Measurements from ENCODE around the gene ENOSF1.

Gene ENOSF1

DNA sequence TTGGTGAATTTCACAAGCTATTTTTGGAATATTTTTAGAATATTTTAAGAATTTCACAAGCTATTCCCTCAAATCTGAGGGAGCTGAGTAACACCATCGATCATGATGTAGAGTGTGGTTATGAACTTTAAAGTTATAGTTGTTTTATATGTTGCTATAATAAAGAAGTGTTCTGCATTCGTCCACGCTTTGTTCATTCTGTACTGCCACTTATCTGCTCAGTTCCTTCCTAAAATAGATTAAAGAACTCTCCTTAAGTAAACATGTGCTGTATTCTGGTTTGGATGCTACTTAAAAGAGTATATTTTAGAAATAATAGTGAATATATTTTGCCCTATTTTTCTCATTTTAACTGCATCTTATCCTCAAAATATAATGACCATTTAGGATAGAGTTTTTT, 39.1 kb downstream of the ENOSF1 start:
- ATAC-seq (no peak), DNase-seq (no peak)
- peaks cover 3% of the 10 kb centered on the region for H3K4me1 Mint-ChIP-seq
- no peaks in the 10 kb centered on the region for H3K27me3 Mint-ChIP-seq
- H3K4me3 Mint-ChIP-seq, result no peak overlapping the region
- no peaks in the 10 kb centered on the region for H3K9me3 Mint-ChIP-seq
- no peak overlapping the region for H3K27ac Mint-ChIP-seq
- peaks cover 66% of the 10 kb centered on the region for H3K36me3 Mint-ChIP-seq (ENCODE audit: low read depth)

- Mint-ChIP-seq H3K27me3 (no peaks in the 10 kb centered on the region), H3K4me3 (no peak overlapping the region), H3K27ac (peak overlapping the region; percentile 64), H3K36me3 (ENCODE audit: low read depth) (peaks cover 68% of the 10 kb centered on the region), H3K4me1 (peaks cover 3% of the 10 kb centered on the region), H3K9me3 (peaks cover 3% of the 10 kb centered on the region)
- no peak for ATAC-seq
- DNase-seq, result no peak
Observed at GRCh38 chr18:671405-671804, 41.0 kb downstream of the ENOSF1 start.

GRCh38 chr18:670522-670921, 41.9 kb downstream of the ENOSF1 start:
- Mint-ChIP-seq H3K4me1 (peaks cover 3% of the 10 kb centered on the region), H3K9me3 (peaks cover 6% of the 10 kb centered on the region), H3K27ac (no peak overlapping the region), H3K4me3 (no peak overlapping the region), H3K36me3 (ENCODE audit: low read depth) (peaks cover 71% of the 10 kb centered on the region), H3K27me3 (no peaks in the 10 kb centered on the region)
- ATAC-seq (no peak), DNase-seq (no peak)

GRCh38 chr18:669077-669476, 43.4 kb downstream of the ENOSF1 start:
- Mint-ChIP-seq H3K4me1 (peaks cover 3% of the 10 kb centered on the region), H3K36me3 (ENCODE audit: low read depth) (peaks cover 64% of the 10 kb centered on the region), H3K9me3 (peaks cover 6% of the 10 kb centered on the region), H3K4me3 (no peak overlapping the region), H3K27ac (no peak overlapping the region), H3K27me3 (no peaks in the 10 kb centered on the region)
- DNase-seq (no peak), ATAC-seq (no peak)

GRCh38 chr18:668260-668659, 44.2 kb downstream of the ENOSF1 start:
- no peaks in the 10 kb centered on the region for H3K27me3 Mint-ChIP-seq
- peaks cover 3% of the 10 kb centered on the region for H3K4me1 Mint-ChIP-seq
- peaks cover 67% of the 10 kb centered on the region for H3K36me3 Mint-ChIP-seq (ENCODE audit: low read depth)
- ATAC-seq (no peak), DNase-seq (no peak)
- peaks cover 6% of the 10 kb centered on the region for H3K9me3 Mint-ChIP-seq
- H3K4me3 Mint-ChIP-seq, result no peak overlapping the region
- no peak overlapping the region for H3K27ac Mint-ChIP-seq

GRCh38 chr18:666628-667027, 45.8 kb downstream of the ENOSF1 start:
- ATAC-seq (no peak), DNase-seq (no peak)
- H3K4me3 Mint-ChIP-seq, result no peak overlapping the region
- no peaks in the 10 kb centered on the region for H3K27me3 Mint-ChIP-seq
- H3K27ac Mint-ChIP-seq, result no peak overlapping the region
- peaks cover 3% of the 10 kb centered on the region for H3K4me1 Mint-ChIP-seq
- peaks cover 67% of the 10 kb centered on the region for H3K36me3 Mint-ChIP-seq (ENCODE audit: low read depth)
- peaks cover 9% of the 10 kb centered on the region for H3K9me3 Mint-ChIP-seq

- Mint-ChIP-seq H3K9me3 (peaks cover 13% of the 10 kb centered on the region), H3K27ac (no peak overlapping the region), H3K27me3 (no peaks in the 10 kb centered on the region), H3K4me1 (peaks cover 6% of the 10 kb centered on the region), H3K36me3 (ENCODE audit: low read depth) (peaks cover 67% of the 10 kb centered on the region), H3K4me3 (no peak overlapping the region)
- no peak for ATAC-seq
- DNase-seq, result no peak
Observed at GRCh38 chr18:666177-666576, 46.3 kb downstream of the ENOSF1 start.

GRCh38 chr18:662197-662596, 50.2 kb downstream of the ENOSF1 start:
- ATAC-seq (no peak), DNase-seq (no peak)
- H3K27me3 Mint-ChIP-seq, result peaks cover 3% of the 10 kb centered on the region
- no peak overlapping the region for H3K27ac Mint-ChIP-seq
- no peak overlapping the region for H3K4me3 Mint-ChIP-seq
- peaks cover 18% of the 10 kb centered on the region for H3K9me3 Mint-ChIP-seq
- H3K36me3 Mint-ChIP-seq (ENCODE audit: low read depth), result peaks cover 61% of the 10 kb centered on the region
- H3K4me1 Mint-ChIP-seq, result peaks cover 20% of the 10 kb centered on the region

DNA sequence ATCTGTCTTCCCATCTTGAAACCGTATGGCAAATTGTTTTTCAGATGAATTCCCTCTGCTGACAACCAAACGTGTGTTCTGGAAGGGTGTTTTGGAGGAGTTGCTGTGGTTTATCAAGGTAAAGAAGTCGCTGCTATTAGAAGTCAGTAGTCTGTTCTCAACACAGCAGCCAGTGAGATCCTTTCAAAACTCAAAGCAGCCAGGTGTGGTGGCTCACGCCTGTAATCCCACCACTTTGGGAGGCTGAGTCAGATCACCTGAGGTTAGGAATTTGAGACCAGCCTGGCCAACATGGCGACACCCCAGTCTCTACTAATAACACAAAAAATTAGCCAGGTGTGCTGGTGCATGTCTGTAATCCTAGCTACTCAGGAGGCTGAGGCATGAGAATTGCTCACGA, 52.8 kb downstream of the ENOSF1 start:
- ATAC-seq, result no peak

GRCh38 chr18:658947-659533, 53.4 kb downstream of the ENOSF1 start:
- Mint-ChIP-seq H3K4me1 (peaks cover 24% of the 10 kb centered on the region), H3K9me3 (peaks cover 12% of the 10 kb centered on the region), H3K36me3 (ENCODE audit: low read depth) (peaks cover 51% of the 10 kb centered on the region), H3K4me3 (peak overlapping the region; percentile 96), H3K27ac (peak overlapping the region; percentile 91), H3K27me3 (peaks cover 20% of the 10 kb centered on the region)
- ATAC-seq (no peak), DNase-seq (no peak)

More for the DNA sequence above, 52.8 kb downstream of the ENOSF1 start:
- peaks cover 20% of the 10 kb centered on the region for H3K27me3 Mint-ChIP-seq
- peaks cover 53% of the 10 kb centered on the region for H3K36me3 Mint-ChIP-seq (ENCODE audit: low read depth)
- H3K4me1 Mint-ChIP-seq, result peaks cover 24% of the 10 kb centered on the region
- H3K4me3 Mint-ChIP-seq, result peak overlapping the region; percentile 96
- no peak overlapping the region for H3K27ac Mint-ChIP-seq
- peaks cover 12% of the 10 kb centered on the region for H3K9me3 Mint-ChIP-seq
- no peak for DNase-seq

- H3K36me3 Mint-ChIP-seq (ENCODE audit: low read depth), result peaks cover 48% of the 10 kb centered on the region
- peak; percentile 68 for ATAC-seq
- peaks cover 24% of the 10 kb centered on the region for H3K4me1 Mint-ChIP-seq
- peak overlapping the region; percentile 91 for H3K27ac Mint-ChIP-seq
- peak overlapping the region; percentile 96 for H3K4me3 Mint-ChIP-seq
- DNase-seq, result peak; percentile 81
- H3K9me3 Mint-ChIP-seq, result peaks cover 12% of the 10 kb centered on the region
- H3K27me3 Mint-ChIP-seq, result peaks cover 26% of the 10 kb centered on the region
Observed at GRCh38 chr18:658001-658946, 54.2 kb downstream of the ENOSF1 start.

DNA sequence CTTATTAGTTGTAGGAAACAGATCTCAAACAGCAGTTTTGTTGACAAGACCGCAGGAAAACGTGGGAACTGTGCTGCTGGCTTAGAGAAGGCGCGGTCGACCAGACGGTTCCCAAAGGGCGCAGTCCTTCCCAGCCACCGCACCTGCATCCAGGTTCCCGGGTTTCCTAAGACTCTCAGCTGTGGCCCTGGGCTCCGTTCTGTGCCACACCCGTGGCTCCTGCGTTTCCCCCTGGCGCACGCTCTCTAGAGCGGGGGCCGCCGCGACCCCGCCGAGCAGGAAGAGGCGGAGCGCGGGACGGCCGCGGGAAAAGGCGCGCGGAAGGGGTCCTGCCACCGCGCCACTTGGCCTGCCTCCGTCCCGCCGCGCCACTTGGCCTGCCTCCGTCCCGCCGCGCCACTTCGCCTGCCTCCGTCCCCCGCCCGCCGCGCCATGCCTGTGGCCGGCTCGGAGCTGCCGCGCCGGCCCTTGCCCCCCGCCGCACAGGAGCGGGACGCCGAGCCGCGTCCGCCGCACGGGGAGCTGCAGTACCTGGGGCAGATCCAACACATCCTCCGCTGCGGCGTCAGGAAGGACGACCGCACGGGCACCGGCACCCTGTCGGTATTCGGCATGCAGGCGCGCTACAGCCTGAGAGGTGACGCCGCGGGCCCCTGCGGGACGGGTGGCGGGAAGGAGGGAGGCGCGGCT, 55.0 kb downstream of the ENOSF1 start, which contains the start of gene TYMS:
Gene TYMS, plus strand, starts transcription at position 343 of the 690 bp plus-strand sequence. Its CDS starts 90 bp downstream, at position 433.
- peak; percentile 76 for ATAC-seq
- peak within 1 kb of the TSS; percentile 91 for H3K27ac Mint-ChIP-seq
- peaks cover 44% of the 10 kb centered on the region for H3K36me3 Mint-ChIP-seq (ENCODE audit: low read depth)
- peak; percentile 71 for DNase-seq
- H3K4me1 Mint-ChIP-seq, result peaks cover 24% of the 10 kb centered on the region
- peak within 1 kb of the TSS; percentile 96 for H3K4me3 Mint-ChIP-seq
- peaks cover 28% of the 10 kb centered on the region for H3K27me3 Mint-ChIP-seq
- peaks cover 12% of the 10 kb centered on the region for H3K9me3 Mint-ChIP-seq

DNA sequence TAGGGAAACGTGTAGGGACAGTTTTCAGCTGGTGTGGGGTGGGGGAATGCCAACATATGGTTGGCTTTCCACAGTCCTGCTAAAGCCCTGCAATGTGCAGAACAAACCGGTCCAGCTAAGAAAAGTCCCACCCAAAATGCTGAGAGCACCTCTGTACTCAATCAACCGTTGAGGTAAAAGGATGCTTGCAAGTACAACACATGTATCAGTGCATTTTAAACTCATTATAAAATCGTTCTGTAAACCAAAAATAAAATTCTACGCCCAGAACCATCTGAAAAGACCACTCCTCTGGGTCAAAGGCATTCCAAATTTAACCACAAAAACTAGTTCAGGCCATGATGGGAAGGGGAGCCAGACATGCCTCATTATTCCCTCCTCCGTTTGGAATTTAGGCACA, 57.0 kb downstream of the ENOSF1 start:
- Mint-ChIP-seq H3K4me3 (peak overlapping the region; percentile 57), H3K36me3 (ENCODE audit: low read depth) (peaks cover 25% of the 10 kb centered on the region), H3K27me3 (peaks cover 29% of the 10 kb centered on the region), H3K4me1 (peaks cover 24% of the 10 kb centered on the region), H3K27ac (no peak overlapping the region), H3K9me3 (no peaks in the 10 kb centered on the region)
- DNase-seq, result no peak
- no peak for ATAC-seq

DNA sequence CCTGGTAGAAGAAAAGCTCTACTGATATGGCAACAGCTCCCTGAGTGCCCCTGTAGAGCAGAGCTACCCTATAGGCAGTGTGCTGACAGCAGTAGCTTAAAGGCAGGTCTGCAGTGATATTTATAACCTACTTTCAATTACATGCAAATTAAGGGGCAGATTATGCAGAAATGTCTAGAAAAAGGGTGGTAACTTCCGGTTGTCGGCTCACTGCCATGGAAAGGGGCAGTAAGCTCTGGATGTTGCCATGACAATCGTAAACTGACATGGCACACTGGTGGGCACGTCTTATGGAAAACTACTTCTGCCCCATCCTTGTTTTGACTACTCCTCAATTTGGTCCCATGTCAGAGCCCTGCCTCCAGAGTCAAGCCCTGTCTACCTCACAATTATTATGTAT, 57.8 kb downstream of the ENOSF1 start:
- ATAC-seq (no peak), DNase-seq (no peak)
- Mint-ChIP-seq H3K27me3 (peaks cover 32% of the 10 kb centered on the region), H3K4me3 (no peak overlapping the region), H3K4me1 (peaks cover 23% of the 10 kb centered on the region), H3K9me3 (no peaks in the 10 kb centered on the region), H3K27ac (no peak overlapping the region), H3K36me3 (ENCODE audit: low read depth) (peaks cover 17% of the 10 kb centered on the region)
